Sigmoid colon (tissue), 3 donors: ENCODE data around the gene MAS1.

Experiments used
- CTCF ChIP-seq, 4 experiments: fragments of 450-650 bp in 3 of 4; fragments of 200-600 bp in 1 of 4; IDR thresholded peaks; one replicate each; pipeline ENCODE4 v1.5.1; 2016 to 2019; ENCODE audit warnings: antibody characterized with exemption in 4 of 4, mild to moderate bottlenecking in 3 of 4, moderate library complexity in 2 of 4
- POLR2A ChIP-seq, 2 donors: fragments of 450-650 bp; IDR thresholded peaks; one replicate each; pipeline ENCODE4 v1.6.1; 2016; ENCODE audit warnings: antibody characterized with exemption in 2 of 2, mild to moderate bottlenecking in 2 of 2, moderate library complexity in 2 of 2

GRCh38 chr6:159935065-159935464, 44.3 kb downstream of the MAS1 start:
- TF ChIP-seq POLR2A (IDR thresholded peaks at IDR 0.05), result no peak
- TF ChIP-seq CTCF (IDR thresholded peaks at IDR 0.05), result no peak
